ENCODE data around the gene ADK.
"Not testable (repeated sequence)": the region's sequence is repeated elsewhere in the genome, so short reads cannot be mapped to it uniquely, and the experiment has no call there.

The ADK gene

GRCh38 chr10:74486659-74487058 lies 335.6 kb downstream of the ADK start:
- no peak for DNase-seq (ENCODE audit: low read depth in 2 of 2)

GRCh38 chr10:74488907-74489306 lies 337.9 kb downstream of the ADK start:
- no peak for DNase-seq (ENCODE audit: low read depth in 2 of 2)

DNA sequence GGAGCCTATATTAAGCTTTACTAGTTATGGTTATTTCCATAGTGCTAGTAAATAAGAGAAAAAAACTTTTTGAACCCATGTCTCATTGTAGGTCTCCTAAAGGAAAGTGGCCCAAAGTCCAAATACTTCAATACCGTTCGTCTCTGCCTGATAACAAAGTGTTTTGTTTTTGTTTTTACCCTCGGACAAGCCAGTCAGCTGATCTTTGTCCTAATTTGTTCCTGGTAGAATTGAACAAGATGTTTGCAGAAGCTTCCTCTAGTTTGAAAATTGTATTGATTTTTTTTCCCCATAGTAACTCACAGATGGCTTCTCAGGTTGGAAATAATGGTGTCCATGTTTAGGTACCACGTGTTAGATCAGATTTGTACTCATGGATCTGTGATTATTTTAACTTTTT lies 339.5 kb downstream of the ADK start:
- DNase-seq (ENCODE audit: low read depth in 2 of 2): no peak

GRCh38 chr10:74491014-74491413 lies 340.0 kb downstream of the ADK start:
- DNase-seq (ENCODE audit: low read depth in 2 of 2): no peak

DNA sequence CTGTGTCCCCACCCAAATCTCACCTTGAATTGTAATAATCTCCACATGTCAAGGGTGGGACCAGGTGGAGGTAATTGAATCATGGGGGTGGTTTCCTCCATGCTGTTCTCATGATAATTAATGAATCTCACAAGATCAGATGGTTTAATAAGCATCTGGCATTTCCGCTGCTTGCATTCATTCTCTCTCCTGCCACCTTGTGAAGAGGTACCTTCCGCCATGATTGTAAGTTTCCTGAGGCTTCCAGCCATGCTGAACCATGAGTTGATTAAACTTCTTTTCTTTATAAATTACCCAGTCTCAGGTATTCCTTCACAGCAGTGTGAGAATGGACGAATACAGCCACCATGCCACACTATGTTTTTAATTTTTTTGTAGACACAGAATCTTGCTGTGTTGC lies 345.3 kb downstream of the ADK start:
- DNase-seq (ENCODE audit: low read depth in 2 of 2): not testable (repeated sequence)

- not testable (repeated sequence) for DNase-seq (ENCODE audit: low read depth in 2 of 2)
Observed at GRCh38 chr10:74498664-74499063, 347.6 kb downstream of the ADK start.

DNA sequence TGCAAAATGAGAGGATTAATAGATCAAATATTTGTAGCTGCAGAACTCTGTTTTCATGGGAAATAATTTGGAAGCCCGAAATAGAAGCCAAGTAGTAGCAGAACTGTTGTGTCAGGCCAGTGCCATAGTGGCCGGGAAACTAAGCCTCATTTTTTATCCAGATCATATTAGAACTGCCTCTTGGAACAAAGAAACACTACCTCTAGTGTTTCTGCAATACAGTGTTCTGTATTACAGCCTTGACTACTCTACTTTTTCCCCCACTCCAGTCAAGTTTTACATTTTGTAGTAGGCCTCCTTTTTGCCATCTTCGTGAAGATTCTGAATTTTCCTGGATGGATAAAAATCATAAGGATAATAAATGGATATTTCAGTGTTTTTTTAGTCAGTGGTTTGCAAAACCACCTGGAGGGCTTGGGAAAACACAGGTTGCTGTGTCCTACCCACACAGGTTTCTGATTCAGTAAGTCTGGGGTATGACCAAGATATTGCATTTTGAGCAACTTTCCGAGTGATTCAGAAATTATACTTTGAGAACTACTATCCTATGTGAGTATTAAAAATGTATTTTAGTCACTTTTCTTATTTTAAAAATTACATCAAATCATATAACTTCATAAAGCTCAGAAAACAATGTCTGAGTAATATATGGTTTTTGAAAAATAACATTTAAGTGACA lies 349.1 kb downstream of the ADK start:
- no peak for DNase-seq (ENCODE audit: low read depth in 2 of 2)

DNA sequence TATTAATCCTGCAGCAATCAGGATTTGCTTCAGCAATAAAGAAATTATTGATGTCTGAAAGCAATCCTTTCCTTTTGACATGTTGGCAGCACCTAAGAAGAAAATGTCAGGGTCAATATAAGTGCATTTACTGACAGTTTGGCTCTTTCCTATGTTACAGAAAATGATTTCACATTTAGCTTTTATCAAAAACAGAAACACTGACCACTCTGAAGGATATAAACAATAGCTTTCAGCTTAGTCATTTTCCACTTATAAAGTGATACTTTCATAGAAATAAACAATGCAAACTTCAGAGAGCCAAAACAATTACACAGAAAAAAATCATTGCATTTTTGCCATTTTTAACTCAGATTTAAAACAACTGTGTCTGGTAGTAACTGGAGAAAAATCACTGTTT lies 349.8 kb downstream of the ADK start:
- no peak for DNase-seq (ENCODE audit: low read depth in 2 of 2)

GRCh38 chr10:74502963-74503608 lies 352.1 kb downstream of the ADK start:
- no peak for DNase-seq (ENCODE audit: low read depth in 2 of 2)

DNA sequence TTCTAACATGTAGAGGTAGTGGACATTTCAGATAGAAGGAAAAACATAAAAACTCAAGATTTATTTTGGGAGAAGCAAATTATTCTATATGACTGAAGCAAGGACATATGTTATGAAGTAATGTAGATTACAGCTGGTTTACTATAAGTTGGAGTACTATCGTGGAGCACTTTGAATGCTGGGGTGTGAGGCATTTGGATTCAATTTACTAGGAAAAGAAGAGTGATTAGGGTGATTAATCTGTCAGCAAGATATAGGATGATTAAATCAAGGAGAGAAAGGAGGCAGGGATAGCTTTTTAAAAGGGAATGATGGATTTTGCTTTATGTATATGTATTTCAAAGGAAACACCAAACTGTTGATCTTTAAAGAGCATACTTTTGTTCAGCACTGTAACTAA lies 356.9 kb downstream of the ADK start:
- no peak for DNase-seq (ENCODE audit: low read depth in 2 of 2)

- no peak for DNase-seq (ENCODE audit: low read depth in 2 of 2)
Observed at GRCh38 chr10:74510594-74510993, 359.6 kb downstream of the ADK start.

GRCh38 chr10:74511051-74511450 lies 360.0 kb downstream of the ADK start:
- no peak for DNase-seq (ENCODE audit: low read depth in 2 of 2)

DNA sequence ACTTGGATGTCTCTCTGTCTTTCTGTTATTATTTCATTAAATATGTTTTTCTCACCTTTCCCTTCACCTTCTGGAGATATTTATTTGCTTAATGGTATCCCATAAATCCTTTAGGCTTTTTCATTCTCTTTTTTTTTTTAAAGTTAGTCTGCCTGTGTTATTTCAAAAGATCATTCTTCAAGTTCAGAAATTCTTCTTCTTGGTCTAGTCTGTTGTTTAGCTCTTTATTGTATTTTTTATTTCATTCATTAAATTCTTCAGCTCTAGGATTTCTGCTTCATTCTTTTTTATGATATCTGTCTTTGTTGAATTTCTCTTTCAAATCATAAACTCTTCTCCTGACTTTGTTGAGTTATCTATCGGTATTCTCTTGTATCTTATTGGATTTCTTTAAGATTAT lies 363.3 kb downstream of the ADK start:
- DNase-seq (ENCODE audit: low read depth in 2 of 2): no peak

DNA sequence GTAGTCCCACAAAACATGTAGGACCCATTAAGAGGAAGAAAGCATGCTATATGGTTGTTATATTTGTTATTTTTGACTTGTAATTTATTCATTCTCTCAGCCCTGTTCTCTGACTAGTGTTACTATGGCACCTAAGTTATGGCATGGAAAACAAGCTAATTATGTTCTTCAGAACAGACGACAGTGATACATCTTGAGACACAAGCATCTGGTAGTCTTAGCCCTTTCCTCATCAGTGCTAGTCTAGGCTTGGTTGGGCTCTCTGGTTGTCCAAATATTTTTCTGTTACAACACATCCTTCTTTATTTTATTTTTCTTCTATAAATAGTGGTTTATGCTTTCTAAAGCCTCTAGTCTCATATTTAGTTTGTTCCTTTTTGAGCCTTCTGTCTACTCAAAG lies 367.0 kb downstream of the ADK start:
- no peak for DNase-seq (ENCODE audit: low read depth in 2 of 2)

GRCh38 chr10:74521526-74521925 lies 370.5 kb downstream of the ADK start:
- DNase-seq (ENCODE audit: low read depth in 2 of 2): no peak

- no peak for DNase-seq (ENCODE audit: low read depth in 2 of 2)
Observed at GRCh38 chr10:74523199-74523598, 372.2 kb downstream of the ADK start.

- DNase-seq (ENCODE audit: low read depth in 2 of 2): no peak
Observed at GRCh38 chr10:74525885-74526284, 374.9 kb downstream of the ADK start.

DNA sequence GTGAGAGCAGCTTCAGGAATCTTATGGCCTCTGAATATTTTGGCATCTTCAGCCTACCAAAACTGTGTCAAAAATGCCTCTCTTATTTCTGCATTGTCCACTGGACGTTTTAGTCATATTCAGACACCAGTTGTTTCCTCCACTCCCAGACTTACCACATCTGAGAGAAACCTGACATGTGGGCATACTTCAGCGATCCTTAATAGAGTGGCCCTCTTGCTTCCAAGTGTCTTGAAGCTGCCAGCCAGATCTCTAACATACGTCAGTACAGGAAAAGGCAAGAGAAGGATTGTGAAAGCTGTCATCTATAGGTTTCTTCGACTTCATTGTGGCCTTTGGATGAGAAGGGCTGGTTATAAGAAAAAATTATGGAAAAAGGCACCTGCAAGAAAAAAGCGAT lies 376.6 kb downstream of the ADK start:
- not testable (repeated sequence) for DNase-seq (ENCODE audit: low read depth in 2 of 2)

DNA sequence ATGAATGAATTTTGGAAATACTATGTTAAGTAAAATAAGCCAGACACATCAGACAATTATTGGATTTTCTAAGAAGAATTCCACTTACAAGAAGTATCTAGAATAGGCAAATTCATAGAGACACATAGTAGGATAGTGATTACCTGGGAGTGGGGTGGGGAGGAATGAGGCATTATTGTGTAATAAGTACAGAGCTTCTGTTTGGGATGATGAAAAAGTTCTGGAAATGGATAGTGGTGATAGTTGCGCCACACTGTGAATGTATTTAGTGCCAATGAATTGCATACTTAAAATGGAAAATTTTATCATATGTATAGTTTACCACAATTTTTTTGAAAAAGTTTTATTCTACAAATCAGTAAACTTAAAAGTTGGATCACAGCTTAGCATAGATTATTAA lies 378.2 kb downstream of the ADK start:
- DNase-seq (ENCODE audit: low read depth in 2 of 2): no peak

- no peak for DNase-seq (ENCODE audit: low read depth in 2 of 2)
Observed at GRCh38 chr10:74530981-74531380, 380.0 kb downstream of the ADK start.

DNA sequence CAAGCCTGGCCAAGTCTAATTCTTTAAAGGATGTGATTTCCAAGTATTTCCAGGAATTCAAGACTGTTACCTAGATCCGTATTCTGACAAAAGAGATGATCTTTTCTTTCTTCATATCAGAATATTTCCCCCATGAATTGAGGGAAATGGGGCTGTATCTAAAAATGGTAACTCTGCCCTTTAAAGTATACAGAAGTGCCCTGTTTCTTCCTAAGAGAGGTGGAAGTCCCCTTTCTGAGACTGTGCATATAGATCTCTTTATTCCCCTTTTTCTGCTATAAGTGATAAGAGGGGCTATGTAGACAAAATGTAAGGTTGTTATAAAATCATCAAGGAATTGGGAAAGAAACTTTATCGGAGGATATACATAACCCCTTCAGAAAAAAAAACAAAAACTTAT lies 388.3 kb downstream of the ADK start:
- no peak for DNase-seq (ENCODE audit: low read depth in 2 of 2)

- DNase-seq (ENCODE audit: low read depth in 2 of 2): no peak
Observed at GRCh38 chr10:74541375-74541774, 390.4 kb downstream of the ADK start.

- no peak for DNase-seq (ENCODE audit: low read depth in 2 of 2)
Observed at GRCh38 chr10:74542077-74542476, 391.1 kb downstream of the ADK start.

DNA sequence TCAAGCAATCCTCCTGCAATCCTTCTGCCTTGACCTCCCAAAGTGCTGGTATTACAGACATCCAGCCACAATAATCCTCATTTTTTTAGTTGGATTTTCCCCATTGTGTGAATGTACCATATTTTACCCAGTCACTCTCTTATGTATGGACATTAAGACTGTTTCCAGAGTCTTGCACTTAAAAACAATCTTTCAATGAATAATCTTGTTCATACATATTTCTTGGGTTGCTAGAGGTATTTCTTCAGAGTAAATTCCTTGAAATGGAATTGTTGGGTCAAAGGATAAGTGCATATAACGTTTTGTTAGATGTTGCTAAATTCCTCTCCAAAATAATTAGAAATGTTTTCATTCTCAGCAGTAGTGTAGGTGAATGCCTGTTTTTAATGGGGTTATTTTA lies 392.3 kb downstream of the ADK start:
- DNase-seq (ENCODE audit: low read depth in 2 of 2): no peak

All from stimulated activated CD8-positive, alpha-beta memory T cell treated with anti-CD3 and anti-CD28 coated beads, Interleukin-15, amount 100 ng/mL, for 4 hours (primary cell).